Nephron (organoid): ENCODE results near the gene CTSC.
"Not testable (repeated sequence)": the region's sequence is repeated elsewhere in the genome, so short reads cannot be mapped to it uniquely, and the experiment has no call there.

Experiments
- H3K27ac Mint-ChIP-seq, 3 experiments: 2 replicates each; pipeline ENCODE4 v1.8.0; 2020; ENCODE audit warnings: mixed read lengths in 3 of 3, mild to moderate bottlenecking in 2 of 3, moderate library complexity in 1 of 3
- H3K27me3 Mint-ChIP-seq: 2 replicates; pipeline ENCODE4 v1.8.0; 2021; ENCODE audit warnings: low read depth, mild to moderate bottlenecking, moderate library complexity, mixed read lengths
- H3K36me3 Mint-ChIP-seq: 2 replicates; pipeline ENCODE4 v1.8.0; 2020; ENCODE audit warnings: low read depth, mixed read lengths
- H3K4me1 Mint-ChIP-seq: 2 replicates; pipeline ENCODE4 v1.8.0; 2020; ENCODE audit warnings: mixed read lengths
- H3K4me3 Mint-ChIP-seq, 3 experiments: 2 replicates each; pipeline ENCODE4 v1.8.0; 2020; ENCODE audit warnings: mild to moderate bottlenecking in 3 of 3, mixed read lengths in 3 of 3, moderate library complexity in 2 of 3
- H3K9me3 Mint-ChIP-seq: 2 replicates; pipeline ENCODE4 v1.8.0; 2020; ENCODE audit warnings: mixed read lengths
- TF ChIP-seq, protein P1 (sequence below), 3 experiments: fragments of 200-600 bp; sonication (generic); IDR thresholded peaks; one replicate each; pipeline ENCODE4 v1.5.0; 2021; ENCODE audit warnings: antibody characterized with exemption in 3 of 3; ENCODE audit not compliant: unreplicated experiment in 3 of 3

Gene CTSC

GRCh38 chr11:88246696-88247095, 90.8 kb downstream of the CTSC start:
- TF ChIP-seq, protein P1, sequence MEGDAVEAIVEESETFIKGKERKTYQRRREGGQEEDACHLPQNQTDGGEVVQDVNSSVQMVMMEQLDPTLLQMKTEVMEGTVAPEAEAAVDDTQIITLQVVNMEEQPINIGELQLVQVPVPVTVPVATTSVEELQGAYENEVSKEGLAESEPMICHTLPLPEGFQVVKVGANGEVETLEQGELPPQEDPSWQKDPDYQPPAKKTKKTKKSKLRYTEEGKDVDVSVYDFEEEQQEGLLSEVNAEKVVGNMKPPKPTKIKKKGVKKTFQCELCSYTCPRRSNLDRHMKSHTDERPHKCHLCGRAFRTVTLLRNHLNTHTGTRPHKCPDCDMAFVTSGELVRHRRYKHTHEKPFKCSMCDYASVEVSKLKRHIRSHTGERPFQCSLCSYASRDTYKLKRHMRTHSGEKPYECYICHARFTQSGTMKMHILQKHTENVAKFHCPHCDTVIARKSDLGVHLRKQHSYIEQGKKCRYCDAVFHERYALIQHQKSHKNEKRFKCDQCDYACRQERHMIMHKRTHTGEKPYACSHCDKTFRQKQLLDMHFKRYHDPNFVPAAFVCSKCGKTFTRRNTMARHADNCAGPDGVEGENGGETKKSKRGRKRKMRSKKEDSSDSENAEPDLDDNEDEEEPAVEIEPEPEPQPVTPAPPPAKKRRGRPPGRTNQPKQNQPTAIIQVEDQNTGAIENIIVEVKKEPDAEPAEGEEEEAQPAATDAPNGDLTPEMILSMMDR (IDR thresholded peaks at IDR 0.05; ENCODE audit: unreplicated experiment in 3 of 3) = no peak
- H3K4me1 Mint-ChIP-seq = peaks cover 15% of the 10 kb centered on the region
- H3K27ac Mint-ChIP-seq = no peak overlapping the region
- no peak overlapping the region for H3K4me3 Mint-ChIP-seq
- H3K9me3 Mint-ChIP-seq = peaks cover 21% of the 10 kb centered on the region
- H3K27me3 Mint-ChIP-seq = no peaks in the 10 kb centered on the region
- H3K36me3 Mint-ChIP-seq = peaks cover 4% of the 10 kb centered on the region

GRCh38 chr11:88245576-88245975, 92.0 kb downstream of the CTSC start:
- H3K27ac Mint-ChIP-seq, H3K27me3 Mint-ChIP-seq, H3K4me3 Mint-ChIP-seq, H3K36me3 Mint-ChIP-seq: not testable (repeated sequence)
- Mint-ChIP-seq H3K4me1 (peaks cover 10% of the 10 kb centered on the region), H3K9me3 (peaks cover 26% of the 10 kb centered on the region)
